SU-DHL-6 (cell line): Measurements from ENCODE around the gene AIG1.

Experiments
- CTCF ChIP-seq: fragments of 200-600 bp; sonication (generic); IDR thresholded peaks from one replicate; pipeline ENCODE4 v1.5.1; 2017; ENCODE audit warnings: antibody characterized with exemption, mild to moderate bottlenecking, low read length, moderate library complexity; ENCODE audit not compliant: insufficient read depth, poor library complexity, severe bottlenecking
- EZH2phosphoT487 ChIP-seq: fragments of 200-600 bp; sonication (generic), shearing (Covaris generic); conservative IDR thresholded peaks from 2 replicates; pipeline ENCODE4 v1.6.1; 2018; ENCODE audit warnings: mild to moderate bottlenecking, antibody characterized with exemption, low read length, moderate library complexity, mixed read lengths

- no peak for TF ChIP-seq EZH2phosphoT487
- no peak for TF ChIP-seq CTCF
Measured at GRCh38 chr6:143363299-143363698, 302.6 kb downstream of the AIG1 start.
